IMR-90 (cell line): ENCODE results near the gene PHAX. TPM values are rescaled to one million over a fixed set of nuclear protein-coding genes. Genes with fewer than 3 reads are reported as not detected.

Experiments
- ATAC-seq: fragments of 200-7000 bp; cut with Tn5 transposase; 2 replicates; pipeline ENCODE4 v1.9.1; 2020; ENCODE audit warnings: low read depth, mild to moderate bottlenecking, moderate library complexity
- BruUV-seq: library from RNA; stranded (reverse); fragments of 400-500 nt; replicated peaks from 2 replicates; lab custom pipeline; 2021; lab: Mats Ljungman, UMichigan
- CTCF ChIA-PET: fragments of 300-600 bp; formaldehyde crosslinking; extraction: SDS; loops from one replicate; lab custom pipeline; 2021; ENCODE audit warnings: antibody characterized with exemption; lab: Yijun Ruan, JAX
- POLR2A ChIA-PET: fragments of 300-600 bp; sonication (Branson Sonifier 250); formaldehyde crosslinking; loops from one replicate; lab custom pipeline; 2022; ENCODE audit warnings: antibody characterized with exemption; ENCODE audit not compliant: unreplicated experiment; lab: Charles Lee
- DNase-seq: peaks from one replicate; pipeline ENCODE4 v3.0.0; 2013
- H2AFZ ChIP-seq: replicated peaks from 2 replicates; pipeline ENCODE3; 2013; ENCODE audit warnings: low read length, mild to moderate bottlenecking; ENCODE audit not compliant: poor library complexity
- H2AK5ac ChIP-seq: 2 replicates; pipeline ENCODE4 v1.6.1; 2013; ENCODE audit warnings: low read depth, low read length, inconsistent platforms
- H2AK9ac ChIP-seq: replicated peaks from 2 replicates; pipeline ENCODE3; 2013; ENCODE audit warnings: mild to moderate bottlenecking, low read depth, low read length, moderate library complexity; ENCODE audit not compliant: poor library complexity
- H2BK120ac ChIP-seq: 2 replicates; pipeline ENCODE4 v1.6.1; 2013; ENCODE audit warnings: low read depth, low read length, inconsistent platforms
- H2BK15ac ChIP-seq: 3 replicates; pipeline ENCODE4 v1.6.1; 2013; ENCODE audit warnings: low read depth, low read length, inconsistent platforms
- H2BK20ac ChIP-seq: 2 replicates; pipeline ENCODE4 v1.6.1; 2013; ENCODE audit warnings: low read depth, mild to moderate bottlenecking, inconsistent platforms, low read length, moderate library complexity
- H2BK5ac ChIP-seq: 2 replicates; pipeline ENCODE4 v1.6.1; 2013; ENCODE audit warnings: mild to moderate bottlenecking, low read depth, low read length, inconsistent platforms; ENCODE audit not compliant: poor library complexity, severe bottlenecking
- H3K14ac ChIP-seq: replicated peaks from 2 replicates; pipeline ENCODE4 v1.6.1; 2013; ENCODE audit warnings: low read depth, low read length, inconsistent platforms
- H3K18ac ChIP-seq: 2 replicates; pipeline ENCODE4 v1.6.1; 2013; ENCODE audit warnings: low read depth, low read length, control low read depth
- H3K23ac ChIP-seq: 2 replicates; pipeline ENCODE4 v1.6.1; 2013; ENCODE audit warnings: low read depth, low read length, inconsistent platforms
- H3K27ac ChIP-seq: 2 replicates; pipeline ENCODE4 v1.5.1; 2013; ENCODE audit warnings: mild to moderate bottlenecking, control low read depth, low read length; ENCODE audit not compliant: insufficient read depth
- H3K27me3 ChIP-seq: 2 replicates; pipeline ENCODE4 v1.6.1; 2013; ENCODE audit warnings: low read length; ENCODE audit not compliant: control insufficient read depth, insufficient read depth
- H3K36me3 ChIP-seq: 2 replicates; pipeline ENCODE4 v1.6.1; 2013; ENCODE audit warnings: low read length, mixed read lengths; ENCODE audit not compliant: control insufficient read depth, insufficient read depth
- H3K4ac ChIP-seq: 2 replicates; pipeline ENCODE4 v1.6.1; 2013; ENCODE audit warnings: low read depth, low read length, inconsistent platforms
- H3K4me1 ChIP-seq: 2 replicates; pipeline ENCODE4 v1.6.1; 2013; ENCODE audit warnings: low read length, mixed read lengths; ENCODE audit not compliant: control insufficient read depth, insufficient read depth
- H3K4me2 ChIP-seq: 2 replicates; pipeline ENCODE4 v1.6.1; 2013; ENCODE audit warnings: low read depth, mild to moderate bottlenecking, control low read depth, low read length, moderate library complexity
- H3K4me3 ChIP-seq: 2 replicates; pipeline ENCODE4 v1.5.1; 2013; ENCODE audit warnings: low read depth, mild to moderate bottlenecking, control low read depth, low read length, moderate library complexity; ENCODE audit not compliant: insufficient read depth
- H3K56ac ChIP-seq: 2 replicates; pipeline ENCODE4 v1.6.1; 2013; ENCODE audit warnings: low read length, inconsistent platforms; ENCODE audit not compliant: insufficient read depth; ENCODE audit errors: extremely low read depth
- H3K79me1 ChIP-seq, 2 experiments: 2 replicates each; pipeline ENCODE4 v1.6.1; 2013; ENCODE audit warnings: low read length in 2 of 2, inconsistent platforms in 1 of 2, low read depth in 1 of 2
- H3K9ac ChIP-seq: 2 replicates; pipeline ENCODE4 v1.6.1; 2013; ENCODE audit warnings: low read depth, low read length, control low read depth
- H3K9me1 ChIP-seq: 2 replicates; pipeline ENCODE4 v1.6.1; 2013; ENCODE audit warnings: low read length, inconsistent platforms; ENCODE audit not compliant: insufficient read depth
- H3K9me3 ChIP-seq: 2 replicates; pipeline ENCODE4 v1.6.1; 2013; ENCODE audit warnings: low read length; ENCODE audit not compliant: control insufficient read depth, insufficient read depth
- H4K20me1 ChIP-seq: 2 replicates; pipeline ENCODE4 v1.6.1; 2013; ENCODE audit warnings: low read length, inconsistent platforms; ENCODE audit not compliant: insufficient read depth
- H4K5ac ChIP-seq: 2 replicates; pipeline ENCODE4 v1.6.1; 2013; ENCODE audit warnings: mild to moderate bottlenecking, low read depth, low read length, control low read depth
- H4K8ac ChIP-seq, 2 experiments: 2 replicates each; pipeline ENCODE4 v1.6.1; 2013; ENCODE audit warnings: low read depth in 2 of 2, low read length in 2 of 2, control low read depth in 1 of 2, inconsistent platforms in 1 of 2
- H4K91ac ChIP-seq: 2 replicates; pipeline ENCODE4 v1.6.1; 2013; ENCODE audit warnings: low read depth, low read length, inconsistent platforms; ENCODE audit not compliant: insufficient read depth
- POLR2A ChIP-seq: IDR thresholded peaks from 2 replicates; pipeline ENCODE4 v1.6.1; 2012; ENCODE audit warnings: mild to moderate bottlenecking, low read depth, low read length
- WGBS, 2 experiments: methylation state at CpG; one replicate each; pipeline versions ENCODE4 v1.1.5 to v1.1.7; 2013; ENCODE audit warnings: missing lambda C conversion rate in 2 of 2; ENCODE audit not compliant: insufficient read length in 1 of 2; ENCODE audit errors: extremely low coverage in 2 of 2; 5-methylcytosine and 5-hydroxymethylcytosine counted together
- dilution Hi-C: fragments of 300-500 bp; cut with HindIII; formaldehyde crosslinking; loops from one replicate; pipeline ENCODE4 v1.14.3; 2018; ENCODE audit warnings: low sequenced_read_pairs; ENCODE audit not compliant: unreplicated experiment
- in situ Hi-C: fragments of 300-500 bp; cut with MboI; formaldehyde crosslinking; loops from 3 replicates; pipeline ENCODE4 v1.14.3; 2019; ENCODE audit warnings: low sequenced_read_pairs, inconsistent platforms, mixed read lengths
- intact Hi-C: fragments of 100-400 bp; cut with micrococcal nuclease; formaldehyde crosslinking; loops from 2 replicates; pipeline ENCODE4 v1.10.0; 2022
- polyA plus RNA-seq, 3 experiments: library from polyadenylated mRNA; depleted of rRNA; stranded (reverse); fragments of >200 nt; gene quantifications; 2 replicates each; pipeline ENCODE4 v1.2.3, GENCODE V29; 2012; ENCODE audit warnings: low replicate concordance in 1 of 3
- total RNA-seq: library from RNA; depleted of rRNA; stranded (reverse); fragments of >200 nt; gene quantifications from 2 replicates; pipeline ENCODE4 v1.2.3, GENCODE V29; 2012
- TF ChIP-seq, protein P1 (sequence below): fragments of 150-350 bp; IDR thresholded peaks from 2 replicates; pipeline ENCODE4 v1.6.1; 2017; ENCODE audit warnings: mild to moderate bottlenecking, antibody characterized with exemption, low read length, low read depth

PHAX gene
- total and polyA plus RNA-seq, 2 of the 4 experiments (the other 2 are of a cell fraction) = 32.5 to 46.4 TPM

DNA sequence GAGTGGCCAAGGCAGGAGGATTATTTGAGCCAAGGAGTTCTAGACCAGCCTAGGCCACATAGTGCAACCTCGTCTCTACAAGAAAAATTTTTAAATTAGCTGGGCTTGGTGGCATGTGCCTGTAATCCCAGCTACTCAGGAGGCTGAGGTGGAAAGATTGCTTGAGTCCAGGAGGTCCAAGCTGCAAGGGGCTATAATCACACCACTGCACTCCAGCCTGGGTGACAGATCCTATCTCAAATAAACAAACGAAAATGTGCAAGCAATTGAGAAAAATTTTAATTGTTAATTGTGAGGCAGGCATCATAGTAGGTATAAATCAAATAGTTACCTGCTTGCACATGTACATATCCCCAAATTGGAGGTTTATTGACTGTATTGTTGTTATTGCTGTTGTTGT lies 21.0 kb upstream of the PHAX start:
- Histone ChIP-seq H4K20me1 (no peaks in the 10 kb centered on the region), H3K27me3 (no peaks in the 10 kb centered on the region), H3K4ac (no peak overlapping the region), H4K5ac (no peak overlapping the region), H4K91ac (no peak overlapping the region), H2AFZ (no peak overlapping the region), H4K8ac (no peak overlapping the region), H3K56ac (no peak overlapping the region), H2BK20ac (no peak overlapping the region), H3K23ac (no peak overlapping the region), H3K9ac (no peak overlapping the region), H3K79me1 (no peaks in the 10 kb centered on the region), H3K9me1 (no peaks in the 10 kb centered on the region), H3K18ac (no peak overlapping the region), H2BK15ac (no peak overlapping the region), H2BK120ac (no peak overlapping the region), H3K4me2 (no peak overlapping the region), H2AK9ac (no peak overlapping the region), H3K4me3 (no peak overlapping the region), H2BK5ac (no peak overlapping the region), H3K36me3 (peaks cover 30% of the 10 kb centered on the region), H2AK5ac (no peak overlapping the region), H3K27ac (no peak overlapping the region), H3K14ac (no peak overlapping the region), H3K4me1 (no peaks in the 10 kb centered on the region), H3K9me3 (no peaks in the 10 kb centered on the region)
- ATAC-seq = no peak
- dilution Hi-C loops = no loop called here
- CTCF ChIA-PET = interaction anchor here (1.5 kb wide), 1 partner anchor 21 kb away, joined by 4 read pairs; the partner anchor contains the start of gene PHAX
- no peak for DNase-seq
- POLR2A ChIA-PET = no interaction called here
- WGBS, 2 experiments = no CpG with 5 or more reads among the region's 2 CpGs
- intact Hi-C loops = no loop called here
- TF ChIP-seq POLR2A = no peak
- TF ChIP-seq, protein P1, sequence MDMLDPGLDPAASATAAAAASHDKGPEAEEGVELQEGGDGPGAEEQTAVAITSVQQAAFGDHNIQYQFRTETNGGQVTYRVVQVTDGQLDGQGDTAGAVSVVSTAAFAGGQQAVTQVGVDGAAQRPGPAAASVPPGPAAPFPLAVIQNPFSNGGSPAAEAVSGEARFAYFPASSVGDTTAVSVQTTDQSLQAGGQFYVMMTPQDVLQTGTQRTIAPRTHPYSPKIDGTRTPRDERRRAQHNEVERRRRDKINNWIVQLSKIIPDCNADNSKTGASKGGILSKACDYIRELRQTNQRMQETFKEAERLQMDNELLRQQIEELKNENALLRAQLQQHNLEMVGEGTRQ = no peak
- BruUV-seq = no TSS peak
- in situ Hi-C loops = no loop called here
